A549 treated with AZD2906 at 1 μM for 4 hours (cell line): Measurements from ENCODE around the gene TCP11. TPM values are rescaled to one million over a fixed set of nuclear protein-coding genes. Genes with fewer than 3 reads are reported as not detected.

Source experiments
- total RNA-seq: library from RNA; stranded (reverse); fragments of 200-300 nt; extraction: Qiagen RNA extraction; gene quantifications from 5 replicates; pipeline ENCODE4 v1.2.3, GENCODE V29; 2022

Gene TCP11
- total RNA-seq = not detected in 5 replicates

DNA sequence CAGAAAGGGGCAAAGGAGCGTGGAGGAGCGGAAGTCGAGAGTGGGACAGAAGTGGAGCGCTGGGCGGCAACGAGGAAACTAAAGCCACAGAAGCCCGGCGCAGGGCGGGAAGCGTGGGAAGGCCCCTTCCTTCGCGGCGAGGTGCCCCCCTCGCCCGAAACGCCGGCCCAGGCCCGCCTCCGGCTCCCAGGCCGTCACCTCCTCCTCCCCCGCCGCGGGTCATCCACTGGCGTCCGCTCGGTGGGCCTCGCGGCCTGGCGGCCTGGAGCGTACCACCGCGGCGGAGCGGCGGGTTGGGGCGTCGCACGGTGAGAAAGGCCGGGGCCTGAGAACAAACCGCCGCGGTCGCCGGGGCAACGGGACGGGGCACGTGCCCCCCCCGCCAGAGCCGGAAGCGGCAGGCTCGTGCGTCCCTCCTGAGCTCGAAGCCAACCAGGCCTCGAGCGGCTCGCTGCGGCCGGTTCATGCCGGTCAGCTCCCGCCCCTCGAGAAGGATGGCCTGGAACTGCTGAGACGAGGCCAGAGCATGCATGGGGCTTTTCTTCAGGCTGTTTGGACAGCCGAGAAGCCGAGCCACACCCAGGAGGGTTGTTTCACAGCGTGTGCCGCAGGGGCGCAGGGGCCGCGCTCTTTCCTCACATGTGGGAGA is at the start of gene TCP11:
TCP11 (minus strand) TSS at position 333 of the 649 bp plus-strand sequence. CDS start 469 bp downstream, outside the sequence.

Other genes starting within 250 kb of the TCP11 start
- gene SCUBE3, start 72.6 kb upstream of the TCP11 start, total RNA-seq = 0.04 to 0.06 TPM (median 0.05 TPM) in 5 replicates
- gene ZNF76, start 118.4 kb upstream of the TCP11 start, total RNA-seq = 7.8 to 10.2 TPM (median 9.7 TPM) in 5 replicates
- gene DEF6, start 156.5 kb upstream of the TCP11 start, total RNA-seq = 0.03 to 0.08 TPM (median 0.06 TPM) in 4 of 5 replicates, not detected in the other
- 5.1 to 6.6 TPM (median 6.3 TPM) in 5 replicates for gene PPARD, start 201.2 kb upstream of the TCP11 start, total RNA-seq